Psoas muscle (tissue), 8 donors: ENCODE measurements around the gene SMTN. TPM values are rescaled to one million over a fixed set of nuclear protein-coding genes. Genes with fewer than 3 reads are reported as not detected.
"Not testable (repeated sequence)": the region's sequence is repeated elsewhere in the genome, so short reads cannot be mapped to it uniquely, and the experiment has no call there.

Experiments used
- ATAC-seq, 4 donors: fragments of 200-7000 bp; cut with Tn5 transposase; one replicate each; pipeline ENCODE4 v1.9.1; 2020; ENCODE audit warnings: moderate library complexity in 3 of 4, mild to moderate bottlenecking in 2 of 4
- DNase-seq, 2 donors: peaks; one replicate each; pipeline ENCODE4 v3.0.0-alpha.2; 2020
- H3K27ac ChIP-seq: fragments of 200-600 bp; one replicate; pipeline ENCODE4 v1.8.0; 2022
- H3K27me3 ChIP-seq, 3 donors: fragments of 200-600 bp in 1 of 3; one replicate each; pipeline versions ENCODE4 v1.6.1 to v1.8.0; 2013 to 2022; ENCODE audit warnings: low read length in 2 of 3, mild to moderate bottlenecking in 2 of 3, moderate library complexity in 1 of 3; ENCODE audit not compliant: insufficient read depth in 3 of 3
- H3K36me3 ChIP-seq, 2 donors: fragments of 200-600 bp in 1 of 2; one replicate each; pipeline versions ENCODE4 v1.6.1 to v1.8.0; 2013 to 2022; ENCODE audit warnings: low read depth in 1 of 2, mild to moderate bottlenecking in 1 of 2, moderate library complexity in 1 of 2; ENCODE audit not compliant: insufficient read depth in 1 of 2
- H3K4me1 ChIP-seq: fragments of 200-600 bp; one replicate; pipeline ENCODE4 v1.8.0; 2022
- H3K4me3 ChIP-seq: fragments of 200-600 bp; one replicate; pipeline ENCODE4 v1.8.0; 2022; ENCODE audit warnings: mild to moderate bottlenecking
- H3K9me3 ChIP-seq: fragments of 200-600 bp; one replicate; pipeline ENCODE4 v1.8.0; 2022
- CTCF ChIP-seq: fragments of 200-600 bp; IDR thresholded peaks from one replicate; pipeline ENCODE4 v1.8.0; 2022; ENCODE audit warnings: antibody characterized with exemption
- WGBS, 3 donors: extraction: QIAGEN DNeasy Blood & Tissue Kit; methylation state at CpG; one replicate each; pipeline versions ENCODE4 v1.1.6 to v1.1.7; 2013; 5-methylcytosine and 5-hydroxymethylcytosine counted together
- intact Hi-C, 2 donors: fragments of 100-400 bp; cut with DNase I; formaldehyde crosslinking; loops; one replicate each; pipeline versions ENCODE4 v1.11.0 to v1.14.2; 2022
- polyA plus RNA-seq, 3 donors: library from polyadenylated mRNA; stranded (reverse); fragments of 200-250 nt; gene quantifications; one replicate each; pipeline ENCODE4 v1.2.3, GENCODE V29; 2013
- total RNA-seq, 4 donors: library from RNA; stranded (reverse); fragmentation: NEBNext Ultra II Directional in 2 of 4; extraction: Animal tissue kit (Norgen Biotek cat#: 25700) in 2 of 4; gene quantifications; one replicate each; pipeline versions ENCODE4 v1.2.1 to v1.2.4, GENCODE V29; 2021 to 2023
- donor health status: healthy with polysubstance abuse.
- donor health status: DM: no; HTN: no; CAD: no; lungs with moderate emphysema.
- donor health status: Bipolar disorder and iron deficiency.
- donor health status: healthy.
- donor health status: DM: yes; HTN: yes; CAD: no.
- donor health status: DM: no; HTN: no; CAD: no.
- donor health status: DM: no; HTN: no; CAD: no.
- donor health status: DM: yes; HTN: yes; CAD: no.

SMTN gene
- total and polyA plus RNA-seq, 7 donors, result 23.0 to 79.3 (median 43.4) TPM

- Histone ChIP-seq H3K9me3 (no peaks in the 10 kb centered on the region), H3K4me3 (peak within 1 kb of the TSS; percentile 76), H3K4me1 (peaks cover 17% of the 10 kb centered on the region), H3K36me3 (peaks cover 0 to 21% of the 10 kb centered on the region in 2 donors), H3K27ac (peak within 1 kb of the TSS; percentile 89), H3K27me3 (no peaks in the 10 kb centered on the region)
- ATAC-seq (peak; percentile 91 to 95 (median 92)), DNase-seq (peak; percentile 97 to 99)
- TF ChIP-seq CTCF, result peak; percentile 92
- intact Hi-C loops, result loop anchor here (5.0 to 10.0 kb wide), 3 partner anchors 40 to 167 kb away; no protein-coding TSS in a partner anchor
- 4 to 9% (median 4%) methylated on average over 44 to 67 of the region's 67 CpGs for WGBS, 3 donors
These were observed 26.2 kb downstream of the SMTN start, which contains the start of gene SELENOM for GRCh38 chr22:31107178-31107893. Gene SELENOM (minus strand): TSS chr22:31107568. CDS start chr22:31107505, 63 bp downstream.

- no peak for DNase-seq
- Histone ChIP-seq H3K27me3 (no peaks in the 10 kb centered on the region), H3K36me3 (peaks cover 0 to 21% of the 10 kb centered on the region in 2 donors), H3K9me3 (no peaks in the 10 kb centered on the region), H3K27ac (peak overlapping the region; percentile 89), H3K4me1 (peaks cover 12% of the 10 kb centered on the region), H3K4me3 (peak overlapping the region; percentile 76)
- WGBS, 3 donors, result 0 to 2% (median 1%) methylated on average over 5 of the region's 5 CpGs
- ATAC-seq, result peak; percentile 12 to 41 (median 28)
- TF ChIP-seq CTCF, result no peak
- intact Hi-C loops, result loop anchor here (5.0 to 10.0 kb wide), 3 partner anchors 39 to 167 kb away; no protein-coding TSS in a partner anchor
These were observed 26.7 kb downstream of the SMTN start for GRCh38 chr22:31107894-31108218.

GRCh38 chr22:31112547-31113091, 31.5 kb downstream of the SMTN start:
- H3K36me3 ChIP-seq, H3K9me3 ChIP-seq, DNase-seq, H3K27ac ChIP-seq, H3K4me3 ChIP-seq, ATAC-seq, H3K27me3 ChIP-seq, H3K4me1 ChIP-seq: not testable (repeated sequence)
- intact Hi-C loops, result loop anchor here in 1 of 2 donors (5.0 kb wide), 1 partner anchor 35 kb away; no protein-coding TSS in a partner anchor
- 87 to 94% (median 91%) methylated on average over 7 of the region's 7 CpGs for whole genome bisulfite sequencing, 3 donors

- Histone ChIP-seq H3K9me3 (no peaks in the 10 kb centered on the region), H3K36me3 (no peaks in the 10 kb centered on the region), H3K4me3 (no peak overlapping the region), H3K27me3 (no peaks in the 10 kb centered on the region), H3K27ac (peak overlapping the region; percentile 79), H3K4me1 (peaks cover 24% of the 10 kb centered on the region)
- no peak for TF ChIP-seq CTCF
- 71 to 82% (median 74%) methylated on average over 3 of the region's 3 CpGs for WGBS, 3 donors
- DNase-seq, result no peak
- no peak for ATAC-seq
- intact Hi-C loops, result no loop called here
These were observed 37.1 kb downstream of the SMTN start for GRCh38 chr22:31118046-31118820.
